Sigmoid colon (tissue), 3 donors: Measurements from ENCODE around the gene HOXC9.

Source experiments
- POLR2A ChIP-seq, 2 donors: fragments of 450-650 bp; IDR thresholded peaks; one replicate each; pipeline ENCODE4 v1.6.1; 2016; ENCODE audit warnings: antibody characterized with exemption in 2 of 2, mild to moderate bottlenecking in 2 of 2, moderate library complexity in 2 of 2
- TF ChIP-seq, protein P1 (sequence below), 4 experiments: fragments of 450-650 bp in 3 of 4; fragments of 200-600 bp in 1 of 4; IDR thresholded peaks; one replicate each; pipeline ENCODE4 v1.5.1; 2016 to 2019; ENCODE audit warnings: antibody characterized with exemption in 4 of 4, mild to moderate bottlenecking in 3 of 4, moderate library complexity in 2 of 4

DNA sequence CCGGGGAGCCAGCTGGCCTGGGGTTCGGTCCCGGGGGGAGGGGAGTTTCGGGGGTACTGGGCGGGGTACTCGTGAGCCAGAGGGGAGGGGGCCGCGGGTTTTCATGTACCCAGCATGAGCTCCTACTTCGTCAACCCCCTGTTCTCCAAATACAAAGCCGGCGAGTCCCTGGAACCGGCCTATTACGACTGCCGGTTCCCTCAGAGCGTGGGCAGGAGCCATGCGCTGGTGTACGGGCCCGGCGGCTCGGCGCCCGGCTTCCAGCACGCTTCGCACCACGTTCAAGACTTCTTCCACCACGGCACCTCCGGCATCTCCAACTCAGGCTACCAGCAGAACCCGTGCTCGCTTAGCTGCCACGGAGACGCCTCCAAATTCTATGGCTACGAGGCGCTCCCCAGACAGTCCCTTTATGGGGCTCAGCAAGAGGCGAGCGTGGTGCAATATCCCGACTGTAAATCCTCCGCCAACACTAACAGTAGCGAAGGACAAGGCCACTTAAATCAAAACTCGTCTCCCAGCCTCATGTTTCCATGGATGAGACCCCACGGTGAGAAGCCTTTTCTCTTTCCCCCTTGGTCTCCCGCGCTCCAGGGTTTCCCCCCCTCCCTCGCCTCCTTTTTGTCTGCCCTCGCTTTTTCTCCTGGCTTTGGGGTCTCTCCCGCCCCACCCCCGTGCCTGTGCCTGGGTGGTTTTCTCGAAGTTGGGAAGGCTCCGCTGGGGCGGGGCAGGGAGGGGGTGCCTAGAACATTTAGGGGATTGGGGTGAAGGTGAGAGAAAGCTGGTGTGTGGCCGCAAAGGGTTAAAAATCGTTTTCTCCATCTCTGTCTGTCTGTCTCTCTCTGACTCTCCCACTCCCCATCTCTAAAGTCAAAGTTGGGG, 9.5 kb downstream of the HOXC9 start:
- TF ChIP-seq, protein P1, sequence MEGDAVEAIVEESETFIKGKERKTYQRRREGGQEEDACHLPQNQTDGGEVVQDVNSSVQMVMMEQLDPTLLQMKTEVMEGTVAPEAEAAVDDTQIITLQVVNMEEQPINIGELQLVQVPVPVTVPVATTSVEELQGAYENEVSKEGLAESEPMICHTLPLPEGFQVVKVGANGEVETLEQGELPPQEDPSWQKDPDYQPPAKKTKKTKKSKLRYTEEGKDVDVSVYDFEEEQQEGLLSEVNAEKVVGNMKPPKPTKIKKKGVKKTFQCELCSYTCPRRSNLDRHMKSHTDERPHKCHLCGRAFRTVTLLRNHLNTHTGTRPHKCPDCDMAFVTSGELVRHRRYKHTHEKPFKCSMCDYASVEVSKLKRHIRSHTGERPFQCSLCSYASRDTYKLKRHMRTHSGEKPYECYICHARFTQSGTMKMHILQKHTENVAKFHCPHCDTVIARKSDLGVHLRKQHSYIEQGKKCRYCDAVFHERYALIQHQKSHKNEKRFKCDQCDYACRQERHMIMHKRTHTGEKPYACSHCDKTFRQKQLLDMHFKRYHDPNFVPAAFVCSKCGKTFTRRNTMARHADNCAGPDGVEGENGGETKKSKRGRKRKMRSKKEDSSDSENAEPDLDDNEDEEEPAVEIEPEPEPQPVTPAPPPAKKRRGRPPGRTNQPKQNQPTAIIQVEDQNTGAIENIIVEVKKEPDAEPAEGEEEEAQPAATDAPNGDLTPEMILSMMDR (IDR thresholded peaks at IDR 0.05) = no peak
- TF ChIP-seq POLR2A (IDR thresholded peaks at IDR 0.05) = no peak
